GM06990 (cell line): ENCODE data around the gene TBL1X.

Source experiments
- DNase-seq: peaks from one replicate; pipeline ENCODE4 v3.0.0-alpha.2; 2011; ENCODE audit not compliant: insufficient read length; ENCODE audit errors: extremely low read depth
- H3K27me3 ChIP-seq: replicated peaks from 2 replicates; pipeline ENCODE4 v1.6.0; 2011; ENCODE audit warnings: low read length; ENCODE audit not compliant: control insufficient read depth, insufficient read depth
- H3K36me3 ChIP-seq: 2 replicates; pipeline ENCODE4 v1.5.1; 2011; ENCODE audit warnings: low read length; ENCODE audit not compliant: control insufficient read depth, insufficient read depth
- H3K4me3 ChIP-seq: replicated peaks from 2 replicates; pipeline ENCODE4 v1.5.1; 2011; ENCODE audit warnings: low read depth, mild to moderate bottlenecking, control low read depth, low read length
- TF ChIP-seq, protein P1 (sequence below): IDR thresholded peaks from 2 replicates; pipeline ENCODE4 v1.5.1; 2011; ENCODE audit warnings: low read length, control low read depth, mild to moderate bottlenecking, inconsistent platforms; ENCODE audit not compliant: insufficient read depth, poor library complexity, severe bottlenecking

TBL1X gene

GRCh38 chrX:9789555-9789954 lies 324.7 kb downstream of the TBL1X start:
- TF ChIP-seq, protein P1, sequence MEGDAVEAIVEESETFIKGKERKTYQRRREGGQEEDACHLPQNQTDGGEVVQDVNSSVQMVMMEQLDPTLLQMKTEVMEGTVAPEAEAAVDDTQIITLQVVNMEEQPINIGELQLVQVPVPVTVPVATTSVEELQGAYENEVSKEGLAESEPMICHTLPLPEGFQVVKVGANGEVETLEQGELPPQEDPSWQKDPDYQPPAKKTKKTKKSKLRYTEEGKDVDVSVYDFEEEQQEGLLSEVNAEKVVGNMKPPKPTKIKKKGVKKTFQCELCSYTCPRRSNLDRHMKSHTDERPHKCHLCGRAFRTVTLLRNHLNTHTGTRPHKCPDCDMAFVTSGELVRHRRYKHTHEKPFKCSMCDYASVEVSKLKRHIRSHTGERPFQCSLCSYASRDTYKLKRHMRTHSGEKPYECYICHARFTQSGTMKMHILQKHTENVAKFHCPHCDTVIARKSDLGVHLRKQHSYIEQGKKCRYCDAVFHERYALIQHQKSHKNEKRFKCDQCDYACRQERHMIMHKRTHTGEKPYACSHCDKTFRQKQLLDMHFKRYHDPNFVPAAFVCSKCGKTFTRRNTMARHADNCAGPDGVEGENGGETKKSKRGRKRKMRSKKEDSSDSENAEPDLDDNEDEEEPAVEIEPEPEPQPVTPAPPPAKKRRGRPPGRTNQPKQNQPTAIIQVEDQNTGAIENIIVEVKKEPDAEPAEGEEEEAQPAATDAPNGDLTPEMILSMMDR = no peak
- H3K4me3 ChIP-seq = no peak overlapping the region
- DNase-seq = no peak
- no peaks in the 10 kb centered on the region for H3K36me3 ChIP-seq
- no peaks in the 10 kb centered on the region for H3K27me3 ChIP-seq
